GM18505 (cell line): ENCODE results near the gene ACTRT2.

Experiments used
- ATAC-seq: cut with Tn5 transposase; IDR thresholded peaks from one replicate; pipeline ENCODE4 v1.9.1; 2021; ENCODE audit not compliant: unreplicated experiment
- POLR2A ChIP-seq: IDR thresholded peaks from 4 replicates; pipeline ENCODE4 v1.6.1; 2011; ENCODE audit warnings: borderline replicate concordance; ENCODE audit not compliant: insufficient read depth, insufficient read length; ENCODE audit errors: extremely low read depth

ACTRT2 gene

GRCh38 chr1:3065797-3066196 lies 44.5 kb downstream of the ACTRT2 start:
- no peak for ATAC-seq
- no peak for TF ChIP-seq POLR2A

GRCh38 chr1:3066250-3066711 lies 45.0 kb downstream of the ACTRT2 start:
- no peak for TF ChIP-seq POLR2A
- ATAC-seq: no peak

- no peak for TF ChIP-seq POLR2A
- ATAC-seq: no peak
Measured at GRCh38 chr1:3066826-3067225, 45.6 kb downstream of the ACTRT2 start.

GRCh38 chr1:3067301-3067670 lies 46.0 kb downstream of the ACTRT2 start:
- ATAC-seq: no peak
- no peak for TF ChIP-seq POLR2A

- no peak for ATAC-seq
- TF ChIP-seq POLR2A: no peak
Measured at GRCh38 chr1:3067671-3068563, 46.6 kb downstream of the ACTRT2 start.

GRCh38 chr1:3068564-3069431 lies 47.5 kb downstream of the ACTRT2 start, which contains the start of gene PRDM16:
PRDM16 (plus strand) TSS chr1:3069203; CDS start chr1:3069260, 57 bp downstream.
- TF ChIP-seq POLR2A: no peak
- ATAC-seq: no peak

GRCh38 chr1:3069491-3070308 lies 48.4 kb downstream of the ACTRT2 start:
- no peak for ATAC-seq

GRCh38 chr1:3070309-3070643 lies 49.0 kb downstream of the ACTRT2 start:
- TF ChIP-seq POLR2A: no peak
- no peak for ATAC-seq

More at GRCh38 chr1:3069491-3070308, 48.4 kb downstream of the ACTRT2 start:
- TF ChIP-seq POLR2A: no peak

GRCh38 chr1:3070644-3071564 lies 49.6 kb downstream of the ACTRT2 start:
- ATAC-seq: no peak
- TF ChIP-seq POLR2A: no peak

GRCh38 chr1:3071565-3072390 lies 50.5 kb downstream of the ACTRT2 start:
- ATAC-seq: no peak
- no peak for TF ChIP-seq POLR2A
